T1000 (cell line): ENCODE results near the gene IGLL5.
"Not testable (repeated sequence)": the region's sequence is repeated elsewhere in the genome, so short reads cannot be mapped to it uniquely, and the experiment has no call there.

Source experiments
- DNase-seq: peaks from one replicate; lab custom pipeline; 2025; ENCODE audit warnings: mixed read lengths; lab: John Stamatoyannopoulos, UW

Gene IGLL5

GRCh38 chr22:22884010-22884887 lies 3.4 kb upstream of the IGLL5 start:
- no peak for DNase-seq

GRCh38 chr22:22884888-22885840 lies 2.5 kb upstream of the IGLL5 start:
- DNase-seq = no peak

GRCh38 chr22:22886546-22886945 lies 1.1 kb upstream of the IGLL5 start:
- DNase-seq = no peak

- no peak for DNase-seq
Observed at GRCh38 chr22:22888571-22889353, 1.1 kb downstream of the IGLL5 start.

- DNase-seq = no peak
Observed at GRCh38 chr22:22890085-22890484, 2.5 kb downstream of the IGLL5 start.

GRCh38 chr22:22891139-22891621 lies 3.6 kb downstream of the IGLL5 start:
- DNase-seq = no peak

- DNase-seq = no peak
Observed at GRCh38 chr22:22892096-22893052, 4.8 kb downstream of the IGLL5 start.

GRCh38 chr22:22893077-22893805 lies 5.6 kb downstream of the IGLL5 start:
- DNase-seq = no peak

- DNase-seq = no peak
Observed at GRCh38 chr22:22893891-22894739, 6.5 kb downstream of the IGLL5 start.

GRCh38 chr22:22894740-22895731 lies 7.4 kb downstream of the IGLL5 start:
- DNase-seq = no peak

- DNase-seq = no peak
Observed at GRCh38 chr22:22895776-22896445, 8.3 kb downstream of the IGLL5 start.

GRCh38 chr22:22896601-22897000 lies 9.0 kb downstream of the IGLL5 start:
- DNase-seq = no peak

GRCh38 chr22:22897091-22897490 lies 9.5 kb downstream of the IGLL5 start:
- no peak for DNase-seq

- no peak for DNase-seq
Observed at GRCh38 chr22:22897947-22898346, 10.3 kb downstream of the IGLL5 start.

- DNase-seq = not testable (repeated sequence)
Observed at GRCh38 chr22:22898411-22898950, 10.9 kb downstream of the IGLL5 start.

- DNase-seq = not testable (repeated sequence)
Observed at GRCh38 chr22:22899342-22900080, 11.9 kb downstream of the IGLL5 start.
